ENCODE data around the gene WIF1. TPM values are rescaled to one million over a fixed set of nuclear protein-coding genes. Genes with fewer than 3 reads are reported as not detected.
A peak's percentile ranks its signal among the peaks of the same experiment; 100 is the strongest.

The WIF1 gene, protein sequence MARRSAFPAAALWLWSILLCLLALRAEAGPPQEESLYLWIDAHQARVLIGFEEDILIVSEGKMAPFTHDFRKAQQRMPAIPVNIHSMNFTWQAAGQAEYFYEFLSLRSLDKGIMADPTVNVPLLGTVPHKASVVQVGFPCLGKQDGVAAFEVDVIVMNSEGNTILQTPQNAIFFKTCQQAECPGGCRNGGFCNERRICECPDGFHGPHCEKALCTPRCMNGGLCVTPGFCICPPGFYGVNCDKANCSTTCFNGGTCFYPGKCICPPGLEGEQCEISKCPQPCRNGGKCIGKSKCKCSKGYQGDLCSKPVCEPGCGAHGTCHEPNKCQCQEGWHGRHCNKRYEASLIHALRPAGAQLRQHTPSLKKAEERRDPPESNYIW
- not detected in 2 replicates for polyA plus RNA-seq (2011; rRNA removed)
- polyA minus RNA-seq (2011; rRNA and poly(A)+ RNA removed) = not detected in 2 replicates

DNA sequence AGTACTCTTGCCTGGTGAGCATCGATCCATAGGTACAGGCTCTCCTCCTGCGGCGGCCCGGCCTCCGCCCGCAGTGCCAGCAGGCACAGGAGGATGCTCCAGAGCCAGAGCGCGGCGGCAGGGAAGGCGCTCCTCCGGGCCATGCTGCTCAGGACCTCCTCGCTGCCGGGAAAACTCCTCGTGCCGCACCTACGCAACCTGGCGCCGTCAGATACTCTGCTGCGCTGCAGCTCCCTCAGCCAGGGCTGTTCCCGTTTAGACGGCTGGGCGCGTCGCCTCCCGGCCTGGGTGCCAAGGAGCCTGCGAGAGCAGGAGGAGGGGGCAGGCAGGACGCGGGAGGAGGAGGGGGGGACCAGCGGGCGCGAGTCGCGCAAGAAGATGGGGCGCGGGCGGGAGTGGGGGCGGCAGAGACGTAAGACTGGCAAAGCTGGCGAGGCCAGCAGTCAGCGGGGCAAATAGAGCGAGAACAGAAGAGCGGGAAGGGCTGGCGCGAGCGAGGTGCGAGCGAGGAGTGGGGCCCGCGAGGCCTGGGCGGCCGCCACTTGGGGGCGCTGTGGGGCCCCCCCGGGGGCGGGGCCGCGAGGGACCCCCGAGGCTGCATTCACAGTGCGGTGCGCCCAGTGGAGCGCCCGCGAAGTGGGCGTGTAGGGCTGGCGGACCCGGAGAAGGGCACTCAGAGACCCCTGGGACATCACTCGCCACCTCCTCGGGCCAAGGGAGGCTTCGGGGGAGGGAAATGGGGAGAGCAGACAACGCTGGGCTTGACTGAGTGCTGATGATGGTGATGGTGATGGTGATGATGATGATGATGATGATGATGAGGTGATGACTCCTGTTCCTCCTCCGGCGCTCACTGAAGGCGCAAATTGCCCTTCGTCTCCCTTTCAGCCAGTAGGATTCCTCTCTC lies at the start of gene WIF1:
WIF1 (minus strand) TSS at position 257 of the 907 bp plus-strand sequence; CDS start at position 143, 114 bp downstream.
- TF ChIP-seq CTCF (IDR thresholded peaks at IDR 0.05; ENCODE audit: insufficient read depth, low read depth, low read length) = peak; percentile 19; the same call in 1 of the 2 replicates
- no peaks in the 10 kb centered on the region for H3K36me3 ChIP-seq (ENCODE audit: control insufficient read depth, insufficient read depth, low read length)
- no peak within 1 kb of the TSS for H3K4me3 ChIP-seq (ENCODE audit: low read depth, low read length)
- ChIA-PET POLR2A (no interaction called here), CTCF (interaction anchor here (5.0 kb wide), 1 partner anchor 229 kb away, joined by 39 read pairs; no protein-coding TSS in a partner anchor)
- no peak for DNase-seq (ENCODE audit: low read depth)
- H3K27me3 ChIP-seq (ENCODE audit: control insufficient read depth, insufficient read depth, low read length) = peaks cover 23% of the 10 kb centered on the region

- H3K4me3 ChIP-seq (ENCODE audit: low read depth, low read length) = peak overlapping the region; percentile 73
- TF ChIP-seq CTCF (IDR thresholded peaks at IDR 0.05; ENCODE audit: insufficient read depth, low read depth, low read length) = no peak
- CTCF ChIA-PET = interaction anchor here (0.6 kb wide), 1 partner anchor 65 kb away, joined by 3 read pairs; no protein-coding TSS in a partner anchor
- H3K27me3 ChIP-seq (ENCODE audit: control insufficient read depth, insufficient read depth, low read length) = no peaks in the 10 kb centered on the region
- POLR2A ChIA-PET = interaction anchor here (0.6 kb wide), 1 partner anchor 88 kb away, joined by 5 read pairs; no protein-coding TSS in a partner anchor
- DNase-seq (ENCODE audit: low read depth) = no peak
- no peaks in the 10 kb centered on the region for H3K36me3 ChIP-seq (ENCODE audit: control insufficient read depth, insufficient read depth, low read length)
Observed at GRCh38 chr12:65170209-65170881, 49.2 kb upstream of the WIF1 start.

GRCh38 chr12:65169320-65170208 lies 48.5 kb upstream of the WIF1 start, which contains the start of gene LEMD3:
Gene LEMD3, plus strand, starts transcription at chr12:65169583. Its CDS starts 14 bp downstream, at chr12:65169597.
- Histone ChIP-seq H3K27me3 (ENCODE audit: control insufficient read depth, insufficient read depth, low read length) (no peaks in the 10 kb centered on the region), H3K36me3 (ENCODE audit: control insufficient read depth, insufficient read depth, low read length) (no peaks in the 10 kb centered on the region), H3K4me3 (ENCODE audit: low read depth, low read length) (peak within 1 kb of the TSS; percentile 73)
- CTCF ChIA-PET = interaction anchor here (0.7 to 0.9 kb wide), 3 partner anchors 51 to 433 kb away, joined by 3 read pairs; no protein-coding TSS in a partner anchor
- DNase-seq (ENCODE audit: low read depth) = no peak
- TF ChIP-seq CTCF (IDR thresholded peaks at IDR 0.05; ENCODE audit: insufficient read depth, low read depth, low read length) = no peak
- POLR2A ChIA-PET = interaction anchor here (0.6 kb wide), 3 partner anchors 9 to 89 kb away, joined by 3 to 5 read pairs (median 4); no protein-coding TSS in a partner anchor

- TF ChIP-seq CTCF (IDR thresholded peaks at IDR 0.05; ENCODE audit: insufficient read depth, low read depth, low read length) = no peak
- DNase-seq (ENCODE audit: low read depth) = no peak
- POLR2A ChIA-PET = interaction anchor here (0.6 kb wide), 2 partner anchors 9 to 70 kb away, joined by 3 to 4 read pairs; no protein-coding TSS in a partner anchor
- H3K4me3 ChIP-seq (ENCODE audit: low read depth, low read length) = peak overlapping the region; percentile 73
- no peaks in the 10 kb centered on the region for H3K36me3 ChIP-seq (ENCODE audit: control insufficient read depth, insufficient read depth, low read length)
- CTCF ChIA-PET = interaction anchor here (0.7 to 0.9 kb wide), 3 partner anchors 50 to 434 kb away, joined by 3 read pairs; no protein-coding TSS in a partner anchor
- no peaks in the 10 kb centered on the region for H3K27me3 ChIP-seq (ENCODE audit: control insufficient read depth, insufficient read depth, low read length)
Observed at GRCh38 chr12:65168681-65169319, 47.7 kb upstream of the WIF1 start.
